HepG2 (cell line): ENCODE measurements around the gene YY1AP1.
A peak's percentile ranks its signal among the peaks of the same experiment; 100 is the strongest.
"Not testable (repeated sequence)": the region's sequence is repeated elsewhere in the genome, so short reads cannot be mapped to it uniquely, and the experiment has no call there.

Experiments
- CTCF ChIP-seq: sonication (generic); formaldehyde crosslinking; IDR thresholded peaks from 2 replicates; pipeline ENCODE4 v1.5.0; 2020; ENCODE audit warnings: mild to moderate bottlenecking, missing genetic modification reagents, moderate library complexity
- DNMT3B ChIP-seq: conservative IDR thresholded peaks from 2 replicates; pipeline ENCODE4 v1.6.1; 2016; ENCODE audit warnings: missing biosample characterization, control low read depth
- MAX ChIP-seq: IDR thresholded peaks from 2 replicates; pipeline ENCODE4 v1.6.1; 2012; ENCODE audit warnings: inconsistent platforms
- NR3C1 ChIP-seq: sonication (generic); formaldehyde crosslinking; IDR thresholded peaks from 2 replicates; pipeline ENCODE4 v1.4.0; 2020; ENCODE audit warnings: missing genetic modification reagents
- POLR2A ChIP-seq, 2 experiments: IDR thresholded peaks; 2 replicates each; pipeline ENCODE4 v1.6.1; 2011; ENCODE audit warnings: low read depth in 2 of 2, low read length in 2 of 2, mild to moderate bottlenecking in 1 of 2, moderate library complexity in 1 of 2; ENCODE audit not compliant: insufficient read depth in 1 of 2
- RAD21 ChIP-seq: fragments of 450-650 bp; formaldehyde crosslinking; IDR thresholded peaks from 2 replicates; pipeline ENCODE4 v1.5.0; 2020; ENCODE audit warnings: mild to moderate bottlenecking
- ZBTB25 ChIP-seq: IDR thresholded peaks from 2 replicates; pipeline ENCODE4 v1.6.1; 2018; ENCODE audit warnings: missing genetic modification reagents
- ZFX ChIP-seq: sonication (generic); formaldehyde crosslinking; IDR thresholded peaks from 2 replicates; pipeline ENCODE4 v1.4.0; 2020; ENCODE audit warnings: mild to moderate bottlenecking, low read depth, missing genetic modification reagents, moderate library complexity
- ZNF280B ChIP-seq: sonication (generic); formaldehyde crosslinking; IDR thresholded peaks from 2 replicates; pipeline ENCODE4 v1.5.0; 2020; ENCODE audit warnings: missing genetic modification reagents, mild to moderate bottlenecking, borderline replicate concordance
- ZSCAN20 ChIP-seq: sonication (generic); formaldehyde crosslinking; IDR thresholded peaks from 2 replicates; pipeline ENCODE4 v1.4.0; 2020; ENCODE audit warnings: missing genetic modification reagents, mild to moderate bottlenecking, borderline replicate concordance

- TF ChIP-seq ZNF280B (CRISPR knock-in tag); ZSCAN20 (CRISPR knock-in tag); ZFX; NR3C1 (CRISPR knock-in tag); ZBTB25 (CRISPR knock-in tag); CTCF; MAX; DNMT3B (CRISPR knock-in tag): not testable (repeated sequence)
- TF ChIP-seq RAD21 (peak; percentile 7; the same call in 1 of the 2 replicates), POLR2A (IDR thresholded peaks at IDR 0.05; ENCODE audit: insufficient read depth in 1 of 2, low read depth in 2 of 2, low read length in 2 of 2) (peak in 1 of 2 experiments; percentile 78; a peak in 2 of 4 replicates)
These were observed 570 bp upstream of the YY1AP1 start, which contains the start of gene DAP3 for GRCh38 chr1:155689081-155689607.
